ENCODE results near the gene LMX1B. TPM values are rescaled to one million over a fixed set of nuclear protein-coding genes. Genes with fewer than 3 reads are reported as not detected.
A peak's percentile ranks its signal among the peaks of the same experiment; 100 is the strongest.

LMX1B gene
- polyA plus RNA-seq, 1 donor from 2014 or later = not detected

GRCh38 chr9:126636983-126637798 lies 23.5 kb downstream of the LMX1B start:
- Histone ChIP-seq H3K36me3 (ENCODE audit: insufficient read depth, low read length) (no peaks in the 10 kb centered on the region), H2AFZ (ENCODE audit: low read depth, low read length) (no peak overlapping the region)

More at GRCh38 chr9:126636983-126637798, 23.5 kb downstream of the LMX1B start:
- TF ChIP-seq REST (IDR thresholded peaks at IDR 0.05; ENCODE audit: borderline replicate concordance) (no peak), TAF1 (IDR thresholded peaks at IDR 0.05; ENCODE audit: low read depth) (no peak), RAD21 (conservative IDR thresholded peaks at IDR 0.05) (no peak), SMC3 (conservative IDR thresholded peaks at IDR 0.05; ENCODE audit: poor library complexity) (peak; percentile 36), EZH2 (IDR thresholded peaks at IDR 0.05; ENCODE audit: borderline replicate concordance, insufficient read depth, low read length, poor library complexity, severe bottlenecking) (no peak), EP300 (conservative IDR thresholded peaks at IDR 0.05; ENCODE audit: poor library complexity, severe bottlenecking) (no peak), CTCF (IDR thresholded peaks at IDR 0.05; ENCODE audit: poor library complexity, severe bottlenecking) (no peak), MXI1 (conservative IDR thresholded peaks at IDR 0.05; ENCODE audit: poor library complexity, severe bottlenecking) (no peak), POLR2AphosphoS5 (IDR thresholded peaks at IDR 0.05) (peak; percentile 71)
- H4K20me1 ChIP-seq (ENCODE audit: insufficient read depth) = no peaks in the 10 kb centered on the region
- H3K27me3 ChIP-seq (ENCODE audit: insufficient read depth, low read depth, low read length) = peaks cover 11% of the 10 kb centered on the region
- H3K4me3 ChIP-seq (ENCODE audit: low read length) = peak overlapping the region; percentile 43
- H3K4me2 ChIP-seq (ENCODE audit: low read length) = no peak overlapping the region
- no peaks in the 10 kb centered on the region for H3F3A ChIP-seq (ENCODE audit: insufficient read depth, low read length, poor library complexity, severe bottlenecking)
- H3K9ac ChIP-seq (ENCODE audit: low read length) = peak overlapping the region; percentile 44
- H3K79me2 ChIP-seq (replicated peaks; ENCODE audit: insufficient read depth, low read length) = no peaks in the 10 kb centered on the region
- H3K9me3 ChIP-seq (ENCODE audit: low read length) = no peaks in the 10 kb centered on the region
- peak overlapping the region; percentile 71 for H3K27ac ChIP-seq (ENCODE audit: low read length)
- no peaks in the 10 kb centered on the region for H3K9me2 ChIP-seq (ENCODE audit: insufficient read depth, low read length)

Measured in neural cell (in vitro differentiated cells).